Caco-2 (cell line): Measurements from ENCODE around the gene SIMC1. TPM values are rescaled to one million over a fixed set of nuclear protein-coding genes. Genes with fewer than 3 reads are reported as not detected.
"Not testable (repeated sequence)": the region's sequence is repeated elsewhere in the genome, so short reads cannot be mapped to it uniquely, and the experiment has no call there.

Experiments used
- BruUV-seq: library from RNA; stranded (reverse); fragments of 400-500 nt; replicated peaks from 2 replicates; lab custom pipeline; 2021; lab: Mats Ljungman, UMichigan
- CTCF ChIA-PET: fragments of 300-600 bp; sonication (Branson Sonifier 250); formaldehyde crosslinking; loops from one replicate; lab custom pipeline; 2022; ENCODE audit warnings: antibody characterized with exemption; lab: Charles Lee
- POLR2A ChIA-PET: fragments of 300-600 bp; sonication (Branson Sonifier 250); formaldehyde crosslinking; loops from one replicate; lab custom pipeline; 2022; ENCODE audit warnings: antibody characterized with exemption; lab: Charles Lee
- DNase-seq, 2 experiments: peaks; one replicate each; pipeline versions ENCODE4 v3.0.0 to v3.0.0-alpha.2; 2020 to 2022
- H3K27me3 ChIP-seq: replicated peaks from 2 replicates; pipeline ENCODE4 v1.6.0; 2011; ENCODE audit warnings: low read length; ENCODE audit not compliant: control insufficient read depth, insufficient read depth
- H3K36me3 ChIP-seq: 2 replicates; pipeline ENCODE4 v1.5.1; 2011; ENCODE audit warnings: low read length; ENCODE audit not compliant: control insufficient read depth, insufficient read depth
- H3K4me1 ChIP-seq: fragments of 250-450 bp; sonication (Bioruptor Pico); 2 replicates; pipeline ENCODE4 v1.5.1; 2020; ENCODE audit warnings: mild to moderate bottlenecking
- H3K4me3 ChIP-seq: 2 replicates; pipeline ENCODE4 v1.5.1; 2011; ENCODE audit warnings: low read depth, mild to moderate bottlenecking, control low read depth, low read length
- H3K9me3 ChIP-seq: fragments of 250-450 bp; sonication (Bioruptor Pico); 2 replicates; pipeline ENCODE4 v1.5.1; 2020; ENCODE audit warnings: mild to moderate bottlenecking, moderate library complexity
- H3K27ac Mint-ChIP-seq: one replicate; pipeline ENCODE4 v1.8.0; 2022; ENCODE audit warnings: mixed read lengths; ENCODE audit not compliant: unreplicated experiment
- H3K27me3 Mint-ChIP-seq: one replicate; pipeline ENCODE4 v1.8.0; 2022; ENCODE audit warnings: mixed read lengths; ENCODE audit not compliant: insufficient read depth, unreplicated experiment
- H3K36me3 Mint-ChIP-seq: one replicate; pipeline ENCODE4 v1.8.0; 2022; ENCODE audit warnings: mild to moderate bottlenecking, mixed read lengths; ENCODE audit not compliant: insufficient read depth, unreplicated experiment
- H3K4me1 Mint-ChIP-seq: one replicate; pipeline ENCODE4 v1.8.0; 2022; ENCODE audit warnings: low read depth, mixed read lengths; ENCODE audit not compliant: unreplicated experiment
- H3K4me3 Mint-ChIP-seq: one replicate; pipeline ENCODE4 v1.8.0; 2022; ENCODE audit warnings: mild to moderate bottlenecking, moderate library complexity, mixed read lengths; ENCODE audit not compliant: unreplicated experiment
- H3K9me3 Mint-ChIP-seq: one replicate; pipeline ENCODE4 v1.8.0; 2022; ENCODE audit warnings: mixed read lengths; ENCODE audit not compliant: unreplicated experiment
- CTCF ChIP-seq, 2 experiments: fragments of 200-600 bp in 1 of 2; IDR thresholded peaks; 1 replicate in 1 of 2; 2 replicates in 1 of 2; pipeline versions ENCODE4 v1.5.1 to v1.8.0; 2011 to 2022; ENCODE audit warnings: antibody characterized with exemption in 1 of 2, control low read depth in 1 of 2, inconsistent platforms in 1 of 2, low read depth in 1 of 2, low read length in 1 of 2, mild to moderate bottlenecking in 1 of 2, moderate library complexity in 1 of 2; ENCODE audit not compliant: insufficient read depth in 1 of 2, severe bottlenecking in 1 of 2, unreplicated experiment in 1 of 2
- intact Hi-C: fragments of 100-400 bp; cut with micrococcal nuclease; formaldehyde crosslinking; loops from one replicate; pipeline ENCODE4 v1.10.0; 2022; ENCODE audit not compliant: unreplicated experiment
- total RNA-seq: library from RNA; stranded (reverse); gene quantifications from 2 replicates; pipeline ENCODE4 v1.2.3, GENCODE V29; 2022

SIMC1 gene
- total RNA-seq, 1 experiment from 2014 or later: 42.3 TPM

DNA sequence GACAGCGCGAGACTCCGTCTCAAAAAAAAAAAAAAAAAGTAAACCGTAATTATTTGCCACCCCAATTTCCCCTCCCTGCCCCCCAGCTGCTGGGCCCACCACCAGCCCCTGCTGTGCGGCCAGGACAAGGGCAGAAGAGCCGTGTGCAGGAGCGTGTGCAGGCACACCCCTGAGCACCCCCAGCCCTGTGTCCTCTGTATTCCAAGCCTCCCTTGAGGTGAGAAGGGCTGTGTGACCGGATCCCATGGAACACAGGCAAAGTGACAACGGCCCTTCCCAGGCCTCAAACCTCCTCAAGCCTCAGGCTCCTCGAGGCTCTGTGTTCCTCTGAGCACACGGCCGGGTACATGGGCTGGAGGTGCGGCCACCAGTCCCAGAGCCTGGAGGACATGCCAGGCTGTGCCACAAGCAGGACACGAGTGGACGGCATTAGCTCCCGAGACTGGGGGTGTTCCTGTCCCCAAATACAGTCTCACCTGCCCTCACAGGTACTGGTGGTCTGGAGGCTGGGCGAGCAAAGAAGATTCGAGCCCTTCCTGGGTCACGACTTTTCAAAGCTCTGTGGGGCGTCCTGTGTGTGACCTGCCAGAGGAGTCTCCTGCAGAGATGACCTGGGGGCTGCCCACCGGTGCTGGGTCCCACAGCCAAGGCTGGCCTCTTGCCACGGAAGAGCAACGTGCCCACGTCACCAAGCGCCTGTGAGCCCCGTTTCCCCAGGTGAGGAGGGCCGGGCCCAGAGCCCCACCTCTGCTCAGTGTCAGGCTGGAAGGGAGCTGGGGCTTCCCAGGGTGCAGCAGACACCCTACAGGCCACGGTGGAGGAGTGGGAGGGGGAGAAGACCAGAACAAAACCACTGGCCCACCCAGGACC lies 47.1 kb upstream of the SIMC1 start:
- no peak overlapping the region for H3K4me3 ChIP-seq
- Mint-ChIP-seq H3K27ac (no peak overlapping the region), H3K4me3 (no peak overlapping the region), H3K4me1 (no peaks in the 10 kb centered on the region), H3K9me3 (no peaks in the 10 kb centered on the region), H3K36me3 (no peaks in the 10 kb centered on the region), H3K27me3 (no peaks in the 10 kb centered on the region)
- TF ChIP-seq CTCF (IDR thresholded peaks at IDR 0.05; ENCODE audit: insufficient read depth in 1 of 2, low read depth in 1 of 2, low read length in 1 of 2, severe bottlenecking in 1 of 2, unreplicated experiment in 1 of 2): no peak
- BruUV-seq: no TSS peak
- ChIA-PET POLR2A (no interaction called here), CTCF (interaction anchor here (0.5 kb wide), 1 partner anchor 11 kb away, joined by 4 read pairs; no protein-coding TSS in a partner anchor)
- no peak for DNase-seq
- intact Hi-C loops: no loop called here
- H3K36me3 ChIP-seq: no peaks in the 10 kb centered on the region
- no peaks in the 10 kb centered on the region for H3K9me3 ChIP-seq
- no peaks in the 10 kb centered on the region; the same call in 1 of the 2 replicates for H3K27me3 ChIP-seq
- H3K4me1 ChIP-seq: no peaks in the 10 kb centered on the region

DNA sequence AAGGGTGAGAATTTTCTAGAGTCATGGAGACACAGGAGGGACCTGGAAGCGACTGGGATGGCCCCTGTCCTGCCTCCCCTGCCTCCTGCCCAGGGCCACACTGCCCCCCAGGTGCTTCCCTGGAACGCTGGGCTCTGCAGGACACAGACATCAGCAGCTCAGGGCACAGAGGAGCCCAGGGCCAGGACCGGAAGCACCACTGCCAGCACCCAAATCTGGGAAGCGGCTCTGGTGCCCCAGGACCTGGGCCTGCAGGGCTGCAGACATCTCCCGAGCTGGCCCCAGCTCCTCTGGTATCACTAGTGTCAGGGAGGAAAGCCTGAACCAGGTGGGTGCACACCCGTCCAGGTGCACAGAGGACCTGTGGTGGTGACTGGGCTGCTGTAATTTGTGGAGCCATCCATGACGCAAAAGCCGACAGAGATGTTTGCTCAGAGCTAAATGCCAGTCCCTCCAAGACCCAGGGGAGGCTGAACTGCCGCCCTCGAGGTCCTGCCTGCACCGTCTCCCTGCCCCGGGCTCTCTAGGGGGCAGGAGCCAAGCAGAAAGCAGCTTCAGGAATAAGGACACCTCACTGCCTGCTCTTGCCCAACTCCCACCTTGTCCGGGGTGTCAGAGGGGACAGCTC lies 46.0 kb upstream of the SIMC1 start:
- no peaks in the 10 kb centered on the region for H3K9me3 ChIP-seq
- H3K36me3 ChIP-seq: no peaks in the 10 kb centered on the region
- ChIA-PET CTCF (no interaction called here), POLR2A (no interaction called here)
- H3K27me3 ChIP-seq: no peaks in the 10 kb centered on the region; the same call in 1 of the 2 replicates
- H3K4me3 ChIP-seq: no peak overlapping the region
- H3K4me1 ChIP-seq: no peaks in the 10 kb centered on the region
- no peak for TF ChIP-seq CTCF (IDR thresholded peaks at IDR 0.05; ENCODE audit: insufficient read depth in 1 of 2, low read depth in 1 of 2, low read length in 1 of 2, severe bottlenecking in 1 of 2, unreplicated experiment in 1 of 2)
- no peaks in the 10 kb centered on the region for H3K36me3 Mint-ChIP-seq
- H3K27me3 Mint-ChIP-seq: no peaks in the 10 kb centered on the region
- no peaks in the 10 kb centered on the region for H3K9me3 Mint-ChIP-seq
- H3K27ac Mint-ChIP-seq: no peak overlapping the region
- no TSS peak for BruUV-seq
- no peaks in the 10 kb centered on the region for H3K4me1 Mint-ChIP-seq
- H3K4me3 Mint-ChIP-seq: no peak overlapping the region
- DNase-seq: no peak
- intact Hi-C loops: no loop called here

DNA sequence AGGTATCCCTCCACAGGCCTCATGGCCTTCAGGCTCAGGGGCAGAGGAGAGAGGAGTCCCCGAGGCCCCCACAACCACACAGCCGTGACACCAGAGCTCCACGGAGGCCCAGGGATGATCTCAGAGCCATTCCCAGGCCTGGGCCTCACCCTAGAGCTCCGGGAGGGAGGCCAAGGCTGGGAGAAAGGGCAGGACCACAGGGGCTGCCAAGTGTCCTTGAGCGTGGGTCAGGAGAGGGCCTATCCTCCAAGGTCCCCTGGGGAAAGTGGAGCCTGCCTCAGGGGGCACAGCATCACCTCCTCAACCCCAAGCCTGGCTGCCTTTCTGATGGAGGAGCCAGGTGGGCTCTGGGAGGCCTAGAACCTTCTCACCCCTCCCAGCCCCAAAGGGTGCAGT lies 45.5 kb upstream of the SIMC1 start:
- H3K9me3 ChIP-seq, CTCF ChIA-PET, H3K36me3 Mint-ChIP-seq, POLR2A ChIA-PET, intact Hi-C loops, H3K27me3 Mint-ChIP-seq, H3K36me3 ChIP-seq, H3K4me3 ChIP-seq, H3K27ac Mint-ChIP-seq, H3K9me3 Mint-ChIP-seq, H3K4me3 Mint-ChIP-seq, H3K4me1 Mint-ChIP-seq, DNase-seq, H3K27me3 ChIP-seq, BruUV-seq, H3K4me1 ChIP-seq: not testable (repeated sequence)

- H3K9me3 Mint-ChIP-seq, CTCF ChIA-PET, POLR2A ChIA-PET, H3K4me3 Mint-ChIP-seq, H3K4me1 ChIP-seq, H3K36me3 Mint-ChIP-seq, DNase-seq, H3K9me3 ChIP-seq, H3K27me3 Mint-ChIP-seq, BruUV-seq, H3K4me3 ChIP-seq, H3K4me1 Mint-ChIP-seq, H3K36me3 ChIP-seq, H3K27me3 ChIP-seq, H3K27ac Mint-ChIP-seq, intact Hi-C loops: not testable (repeated sequence)
Observed at GRCh38 chr5:176193636-176194035, 44.6 kb upstream of the SIMC1 start.

GRCh38 chr5:176194238-176195083 lies 43.8 kb upstream of the SIMC1 start:
- H3K4me3 Mint-ChIP-seq, H3K4me1 Mint-ChIP-seq, BruUV-seq, H3K4me1 ChIP-seq, DNase-seq, H3K36me3 ChIP-seq, H3K9me3 ChIP-seq, H3K36me3 Mint-ChIP-seq, H3K27ac Mint-ChIP-seq, H3K9me3 Mint-ChIP-seq, H3K27me3 ChIP-seq, H3K27me3 Mint-ChIP-seq, POLR2A ChIA-PET, intact Hi-C loops, CTCF ChIA-PET, H3K4me3 ChIP-seq: not testable (repeated sequence)
